Measurements from ENCODE around the gene ADRA1B.

- no peak for TF ChIP-seq CTCF (conservative IDR thresholded peaks at IDR 0.05 in 1 of 2, IDR thresholded peaks at IDR 0.05 in 1 of 2; ENCODE audit: extremely low read depth in 1 of 2, insufficient read depth in 1 of 2, low read depth in 1 of 2, low read length in 2 of 2)
- no peak for TF ChIP-seq EZH2 (IDR thresholded peaks at IDR 0.05; ENCODE audit: borderline replicate concordance, low read length)
Measured at GRCh38 chr5:159982421-159983173, 66.3 kb downstream of the ADRA1B start.
